Bronchial epithelial cell (primary cell): ENCODE data around the gene DGKB. TPM values are rescaled to one million over a fixed set of nuclear protein-coding genes. Genes with fewer than 3 reads are reported as not detected.

Experiments used
- DNase-seq: peaks from one replicate; pipeline ENCODE4 v3.0.0-alpha.2; 2010; ENCODE audit warnings: low read depth
- FAIRE-seq: peaks from 2 replicates; lab custom pipeline; 2011; peaks lifted over from hg19 to GRCh38; lab: Jason Lieb, UNC
- H3K27me3 ChIP-seq: 2 replicates; pipeline ENCODE4 v1.5.1; 2011; ENCODE audit warnings: low read length; ENCODE audit not compliant: control insufficient read depth, insufficient read depth
- H3K36me3 ChIP-seq: 2 replicates; pipeline ENCODE4 v1.5.1; 2011; ENCODE audit warnings: low read length; ENCODE audit not compliant: control insufficient read depth, insufficient read depth
- H3K4me3 ChIP-seq: 2 replicates; pipeline ENCODE4 v1.5.1; 2011; ENCODE audit warnings: mild to moderate bottlenecking, low read depth, low read length, control low read depth
- total RNA-seq: library from RNA; depleted of rRNA; stranded (reverse); fragments of >200 nt; gene quantifications from 2 replicates; pipeline ENCODE4 v1.2.1, GENCODE V29; 2014
- TF ChIP-seq, protein P1 (sequence below): IDR thresholded peaks from 2 replicates; pipeline ENCODE4 v1.5.1; 2011; ENCODE audit warnings: mild to moderate bottlenecking, moderate library complexity, low read length, control low read depth, inconsistent platforms; ENCODE audit not compliant: insufficient read depth, severe bottlenecking

The DGKB gene
- total RNA-seq, 1 donor from 2014 or later = not detected

DNA sequence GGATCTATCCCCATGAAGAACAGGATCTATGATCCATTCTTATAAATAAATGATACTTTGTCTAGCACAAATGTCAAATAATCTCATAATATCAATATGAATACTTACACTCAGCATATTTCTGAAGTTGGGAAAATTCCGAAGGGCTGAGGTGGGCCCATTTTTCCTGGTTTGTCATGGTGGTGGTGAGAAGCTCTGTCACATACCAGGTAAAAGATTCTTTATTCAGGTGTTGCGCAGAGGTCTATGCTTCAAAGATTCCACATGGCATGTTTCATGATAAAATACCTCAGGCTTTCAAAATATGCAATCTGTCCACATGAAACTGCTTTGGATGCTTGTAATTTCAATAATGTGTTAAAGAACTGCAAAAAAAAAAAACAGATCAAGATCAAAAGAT lies 61.5 kb downstream of the DGKB start:
- TF ChIP-seq, protein P1, sequence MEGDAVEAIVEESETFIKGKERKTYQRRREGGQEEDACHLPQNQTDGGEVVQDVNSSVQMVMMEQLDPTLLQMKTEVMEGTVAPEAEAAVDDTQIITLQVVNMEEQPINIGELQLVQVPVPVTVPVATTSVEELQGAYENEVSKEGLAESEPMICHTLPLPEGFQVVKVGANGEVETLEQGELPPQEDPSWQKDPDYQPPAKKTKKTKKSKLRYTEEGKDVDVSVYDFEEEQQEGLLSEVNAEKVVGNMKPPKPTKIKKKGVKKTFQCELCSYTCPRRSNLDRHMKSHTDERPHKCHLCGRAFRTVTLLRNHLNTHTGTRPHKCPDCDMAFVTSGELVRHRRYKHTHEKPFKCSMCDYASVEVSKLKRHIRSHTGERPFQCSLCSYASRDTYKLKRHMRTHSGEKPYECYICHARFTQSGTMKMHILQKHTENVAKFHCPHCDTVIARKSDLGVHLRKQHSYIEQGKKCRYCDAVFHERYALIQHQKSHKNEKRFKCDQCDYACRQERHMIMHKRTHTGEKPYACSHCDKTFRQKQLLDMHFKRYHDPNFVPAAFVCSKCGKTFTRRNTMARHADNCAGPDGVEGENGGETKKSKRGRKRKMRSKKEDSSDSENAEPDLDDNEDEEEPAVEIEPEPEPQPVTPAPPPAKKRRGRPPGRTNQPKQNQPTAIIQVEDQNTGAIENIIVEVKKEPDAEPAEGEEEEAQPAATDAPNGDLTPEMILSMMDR = no peak
- Histone ChIP-seq H3K4me3 (no peak overlapping the region), H3K27me3 (no peaks in the 10 kb centered on the region), H3K36me3 (no peaks in the 10 kb centered on the region)
- FAIRE-seq (no peak), DNase-seq (no peak)

DNA sequence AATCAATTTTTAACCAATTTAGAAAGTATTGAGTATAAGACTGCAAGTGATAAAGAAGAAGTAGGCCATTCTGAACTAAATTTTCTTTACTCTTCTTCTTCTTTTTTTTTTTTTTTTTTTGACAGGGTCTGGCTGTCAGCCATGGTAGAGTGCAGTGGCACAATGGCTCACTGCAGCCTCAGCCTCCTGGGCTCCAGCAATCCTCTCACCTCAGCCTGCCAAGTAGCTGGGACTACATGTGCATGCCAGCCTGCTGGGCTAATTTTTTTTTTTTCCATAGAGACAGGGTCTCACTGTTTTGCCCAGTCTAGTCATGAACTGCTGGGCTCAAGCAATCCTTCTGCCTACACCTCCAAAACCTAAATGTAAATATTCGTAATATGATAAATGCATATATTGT lies 63.2 kb downstream of the DGKB start:
- no peak for DNase-seq
- FAIRE-seq = no peak
- no peaks in the 10 kb centered on the region for H3K27me3 ChIP-seq
- TF ChIP-seq, protein P1 = no peak
- no peak overlapping the region for H3K4me3 ChIP-seq
- H3K36me3 ChIP-seq = no peaks in the 10 kb centered on the region

DNA sequence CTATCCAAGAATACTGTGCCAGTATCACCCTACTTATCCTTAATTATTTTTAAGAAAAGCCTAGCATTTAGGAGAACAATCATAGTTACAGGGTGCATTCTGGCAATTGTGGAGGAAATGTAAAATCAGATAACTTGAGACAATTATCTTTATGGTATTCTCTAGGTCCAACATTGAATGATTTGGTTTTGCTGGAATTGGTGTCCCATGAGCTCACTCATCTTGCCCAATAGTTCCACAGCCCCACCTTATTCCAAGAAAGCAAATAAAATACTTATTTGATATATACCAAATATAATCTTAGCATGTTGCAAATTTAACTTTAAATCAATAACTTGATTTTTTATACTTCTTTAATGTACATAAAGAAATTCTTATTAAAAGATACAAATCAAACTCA lies 65.3 kb downstream of the DGKB start:
- Histone ChIP-seq H3K4me3 (no peak overlapping the region), H3K36me3 (no peaks in the 10 kb centered on the region), H3K27me3 (no peaks in the 10 kb centered on the region)
- FAIRE-seq (no peak), DNase-seq (peak; percentile 33)
- TF ChIP-seq, protein P1 = no peak

DNA sequence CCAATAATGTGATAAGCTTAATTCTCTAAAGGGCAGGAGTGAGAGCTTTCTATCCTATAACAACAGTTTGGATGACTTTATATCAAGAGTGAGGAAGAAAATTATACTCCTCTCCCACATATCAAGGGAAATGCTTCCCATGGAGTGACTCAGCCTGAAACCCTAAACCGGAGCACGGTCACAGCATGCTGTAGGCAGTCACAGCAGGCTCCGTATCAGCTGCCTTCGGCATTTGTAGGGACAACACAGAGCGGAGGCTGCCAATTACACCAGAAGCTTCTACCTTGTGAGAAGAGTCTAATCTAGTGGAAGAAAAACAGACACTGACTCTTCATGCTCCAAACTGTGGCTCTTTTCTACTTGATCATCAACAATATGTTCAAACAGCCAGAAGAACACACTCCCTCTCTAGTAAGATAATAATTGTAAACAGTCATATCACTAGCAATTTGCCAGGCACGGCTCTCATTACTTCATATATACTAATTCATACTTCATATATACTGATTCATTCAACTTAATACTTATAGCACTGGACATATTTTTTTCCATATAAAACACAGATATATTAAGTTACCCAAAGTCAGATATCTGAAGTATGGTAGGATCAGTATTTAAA lies 65.9 kb downstream of the DGKB start:
- H3K4me3 ChIP-seq = no peak overlapping the region
- DNase-seq (peak; percentile 87), FAIRE-seq (no peak)
- H3K36me3 ChIP-seq = no peaks in the 10 kb centered on the region
- H3K27me3 ChIP-seq = no peaks in the 10 kb centered on the region
- TF ChIP-seq, protein P1 = no peak

DNA sequence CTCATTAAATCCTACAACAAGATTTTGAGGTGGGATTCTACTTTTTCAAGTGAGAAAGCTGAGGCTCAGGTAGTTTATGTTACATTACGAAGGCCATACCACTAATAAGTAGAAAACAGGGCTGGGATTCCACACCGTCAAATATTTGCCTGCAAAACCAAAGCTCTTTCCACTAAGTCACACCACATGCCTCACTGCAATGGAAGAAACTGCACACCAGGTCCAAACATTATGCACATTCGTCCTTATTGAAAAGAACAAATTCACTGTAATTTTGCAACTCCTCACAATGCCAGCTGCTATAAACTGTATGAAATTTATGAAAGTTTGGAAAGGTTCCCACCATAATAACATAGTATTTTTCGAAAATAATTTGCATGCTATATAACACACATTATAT lies 66.5 kb downstream of the DGKB start:
- TF ChIP-seq, protein P1 = no peak
- Histone ChIP-seq H3K36me3 (no peaks in the 10 kb centered on the region), H3K27me3 (no peaks in the 10 kb centered on the region), H3K4me3 (no peak overlapping the region)
- FAIRE-seq (no peak), DNase-seq (no peak)

DNA sequence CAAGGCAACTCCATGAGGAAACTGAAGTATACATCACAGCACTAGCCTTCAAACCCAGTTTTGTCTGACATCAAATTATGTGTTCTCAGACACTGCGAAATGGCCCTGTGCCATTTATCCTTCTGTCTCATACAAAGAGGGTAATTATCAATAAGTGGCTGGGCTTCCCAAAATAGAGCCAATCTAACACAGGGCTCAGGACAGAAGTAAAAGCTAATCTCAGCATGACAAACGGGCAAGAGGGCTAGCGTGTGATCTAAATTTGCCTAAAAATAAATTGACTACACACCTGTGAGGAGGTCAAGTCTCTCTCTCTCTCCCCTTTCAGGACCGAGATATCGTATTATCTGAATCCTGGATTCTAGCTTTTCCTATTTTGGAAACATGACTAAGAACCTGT lies 67.2 kb downstream of the DGKB start:
- DNase-seq (no peak), FAIRE-seq (no peak)
- H3K27me3 ChIP-seq = no peaks in the 10 kb centered on the region
- no peak overlapping the region for H3K4me3 ChIP-seq
- H3K36me3 ChIP-seq = no peaks in the 10 kb centered on the region
- TF ChIP-seq, protein P1 = no peak
